Measurements from ENCODE around the gene AZIN2. TPM values are rescaled to one million over a fixed set of nuclear protein-coding genes. Genes with fewer than 3 reads are reported as not detected.

AZIN2 gene
- total and polyA plus RNA-seq, 10 of the 15 experiments (the other 5 are each of a cell fraction or from before 2014, with no cell fraction given) = 0.02 to 0.85 (median 0.23) TPM

DNA sequence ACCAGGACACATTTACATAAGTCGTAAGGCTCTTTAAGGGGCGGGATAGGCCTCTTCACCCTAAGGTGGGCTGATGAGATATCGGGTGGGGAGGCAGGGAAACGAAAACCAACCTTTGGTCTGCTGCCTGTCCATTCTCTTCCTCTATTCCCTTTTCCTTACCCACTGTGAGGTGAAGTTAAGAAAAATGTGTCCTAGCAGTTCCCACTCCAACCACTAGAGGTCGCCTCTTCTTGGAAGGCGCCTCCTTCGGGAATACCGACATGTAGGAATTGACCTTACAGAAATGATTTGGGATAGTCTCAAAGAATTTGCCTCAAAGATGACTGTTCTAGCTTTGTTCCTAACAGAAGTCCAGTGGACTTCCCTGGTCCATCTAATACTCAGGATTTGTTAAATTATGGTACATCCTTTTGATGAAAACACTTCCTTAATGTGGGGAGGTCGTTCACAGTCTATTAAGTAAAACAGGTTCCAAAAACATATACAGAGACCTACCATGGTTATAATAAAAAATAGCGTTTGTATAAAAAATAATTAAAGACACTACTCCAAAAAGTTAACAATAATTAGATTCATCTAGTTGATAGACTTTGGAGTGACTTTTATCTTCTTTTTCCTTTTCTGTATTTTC is 14.1 kb downstream of the AZIN2 start (continued):
- TF ChIP-seq MXI1 (IDR thresholded peaks at IDR 0.05; ENCODE audit: low read depth, low read length) = no peak
- no peak for TF ChIP-seq PAX5 (IDR thresholded peaks at IDR 0.05; ENCODE audit: borderline replicate concordance, low read depth, low read length)
- TF ChIP-seq RCOR1 (conservative IDR thresholded peaks at IDR 0.05; ENCODE audit: low read depth, low read length) = no peak
- TF ChIP-seq POLR2AphosphoS5 (IDR thresholded peaks at IDR 0.05; ENCODE audit: low read length) = no peak
- TF ChIP-seq ATF7 (IDR thresholded peaks at IDR 0.05; ENCODE audit: low read depth) = no peak
- TF ChIP-seq, protein P1, sequence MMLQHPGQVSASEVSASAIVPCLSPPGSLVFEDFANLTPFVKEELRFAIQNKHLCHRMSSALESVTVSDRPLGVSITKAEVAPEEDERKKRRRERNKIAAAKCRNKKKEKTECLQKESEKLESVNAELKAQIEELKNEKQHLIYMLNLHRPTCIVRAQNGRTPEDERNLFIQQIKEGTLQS (IDR thresholded peaks at IDR 0.05; ENCODE audit: borderline replicate concordance, extremely low read depth, low read depth, low read length) = no peak
- no peak for TF ChIP-seq MEF2A (IDR thresholded peaks at IDR 0.05; ENCODE audit: insufficient read depth, low read depth, low read length)
- no peak for TF ChIP-seq POU2F2 (IDR thresholded peaks at IDR 0.05; ENCODE audit: borderline replicate concordance, low read depth, low read length)
- TF ChIP-seq, protein P2, sequence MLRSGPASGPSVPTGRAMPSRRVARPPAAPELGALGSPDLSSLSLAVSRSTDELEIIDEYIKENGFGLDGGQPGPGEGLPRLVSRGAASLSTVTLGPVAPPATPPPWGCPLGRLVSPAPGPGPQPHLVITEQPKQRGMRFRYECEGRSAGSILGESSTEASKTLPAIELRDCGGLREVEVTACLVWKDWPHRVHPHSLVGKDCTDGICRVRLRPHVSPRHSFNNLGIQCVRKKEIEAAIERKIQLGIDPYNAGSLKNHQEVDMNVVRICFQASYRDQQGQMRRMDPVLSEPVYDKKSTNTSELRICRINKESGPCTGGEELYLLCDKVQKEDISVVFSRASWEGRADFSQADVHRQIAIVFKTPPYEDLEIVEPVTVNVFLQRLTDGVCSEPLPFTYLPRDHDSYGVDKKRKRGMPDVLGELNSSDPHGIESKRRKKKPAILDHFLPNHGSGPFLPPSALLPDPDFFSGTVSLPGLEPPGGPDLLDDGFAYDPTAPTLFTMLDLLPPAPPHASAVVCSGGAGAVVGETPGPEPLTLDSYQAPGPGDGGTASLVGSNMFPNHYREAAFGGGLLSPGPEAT (IDR thresholded peaks at IDR 0.05; ENCODE audit: low read depth) = peak; percentile 61; the same call in 1 of the 2 replicates
- no peak for TF ChIP-seq TCF7 (IDR thresholded peaks at IDR 0.05; ENCODE audit: borderline replicate concordance)
- TF ChIP-seq KDM1A (IDR thresholded peaks at IDR 0.05; ENCODE audit: borderline replicate concordance) = no peak
- no peak for TF ChIP-seq TCF12 (IDR thresholded peaks at IDR 0.05; ENCODE audit: low read depth, low read length)
- TF ChIP-seq IKZF1 (conservative IDR thresholded peaks at IDR 0.05) = peak; percentile 89
- no peak for TF ChIP-seq BHLHE40 (IDR thresholded peaks at IDR 0.05; ENCODE audit: borderline replicate concordance in 1 of 2, low read depth in 2 of 2, low read length in 1 of 2)
- TF ChIP-seq NBN (IDR thresholded peaks at IDR 0.05) = no peak
- no peak for TF ChIP-seq CBX3 (IDR thresholded peaks at IDR 0.05; ENCODE audit: borderline replicate concordance, low read depth)
- TF ChIP-seq RB1 (IDR thresholded peaks at IDR 0.05; ENCODE audit: borderline replicate concordance) = no peak
- no peak for TF ChIP-seq FOXK2 (IDR thresholded peaks at IDR 0.05)
